Measurements from ENCODE around the gene LHFPL4.

DNA sequence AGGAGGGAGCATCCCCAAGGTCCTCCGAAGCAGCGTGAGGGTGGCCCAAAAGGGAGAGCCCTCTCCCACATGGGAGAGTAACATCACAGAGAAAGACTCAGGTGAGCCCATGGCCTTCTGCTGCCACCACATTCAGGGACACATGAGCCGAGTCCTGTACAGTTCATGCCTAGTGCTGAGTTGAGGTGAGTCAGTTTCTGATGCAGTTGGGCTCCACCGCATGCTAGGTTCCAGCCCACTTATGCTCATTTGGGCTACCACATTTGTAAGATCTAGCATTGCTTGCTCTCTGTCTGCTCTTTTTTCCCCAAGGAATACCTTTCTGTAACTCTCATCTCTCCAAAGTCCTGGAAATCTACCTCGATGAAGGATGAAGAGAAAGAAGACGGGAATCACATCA is 79.1 kb downstream of the LHFPL4 start:
- no peak for TF ChIP-seq CSDC2 (CRISPR knock-in tag; IDR thresholded peaks at IDR 0.05)
- no peak for TF ChIP-seq ZNF8 (CRISPR knock-in tag; IDR thresholded peaks at IDR 0.05)
- no peak for TF ChIP-seq ARNTL (CRISPR knock-in tag; IDR thresholded peaks at IDR 0.05; ENCODE audit: borderline replicate concordance, low read depth)
- no peak for TF ChIP-seq ZC3H10 (CRISPR knock-in tag; IDR thresholded peaks at IDR 0.05)
- TF ChIP-seq GLIS3 (CRISPR knock-in tag; IDR thresholded peaks at IDR 0.05): no peak
- no peak for TF ChIP-seq PATZ1 (CRISPR knock-in tag; IDR thresholded peaks at IDR 0.05; ENCODE audit: borderline replicate concordance)
- TF ChIP-seq OSR1 (CRISPR knock-in tag; IDR thresholded peaks at IDR 0.05): no peak
- TF ChIP-seq, protein P1, sequence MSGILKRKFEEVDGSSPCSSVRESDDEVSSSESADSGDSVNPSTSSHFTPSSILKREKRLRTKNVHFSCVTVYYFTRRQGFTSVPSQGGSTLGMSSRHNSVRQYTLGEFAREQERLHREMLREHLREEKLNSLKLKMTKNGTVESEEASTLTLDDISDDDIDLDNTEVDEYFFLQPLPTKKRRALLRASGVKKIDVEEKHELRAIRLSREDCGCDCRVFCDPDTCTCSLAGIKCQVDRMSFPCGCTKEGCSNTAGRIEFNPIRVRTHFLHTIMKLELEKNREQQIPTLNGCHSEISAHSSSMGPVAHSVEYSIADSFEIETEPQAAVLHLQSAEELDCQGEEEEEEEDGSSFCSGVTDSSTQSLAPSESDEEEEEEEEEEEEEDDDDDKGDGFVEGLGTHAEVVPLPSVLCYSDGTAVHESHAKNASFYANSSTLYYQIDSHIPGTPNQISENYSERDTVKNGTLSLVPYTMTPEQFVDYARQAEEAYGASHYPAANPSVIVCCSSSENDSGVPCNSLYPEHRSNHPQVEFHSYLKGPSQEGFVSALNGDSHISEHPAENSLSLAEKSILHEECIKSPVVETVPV (CRISPR knock-in tag; IDR thresholded peaks at IDR 0.05): no peak
- no peak for TF ChIP-seq CREB5 (CRISPR knock-in tag; IDR thresholded peaks at IDR 0.05; ENCODE audit: low read depth)
- no peak for TF ChIP-seq PPARA (CRISPR knock-in tag; IDR thresholded peaks at IDR 0.05; ENCODE audit: borderline replicate concordance)

All from SK-N-SH treated with all-trans-retinoic acid at 6 μM for 48 hours (cell line).